Measurements from ENCODE around the gene KRT23.

GRCh38 chr17:40984226-40984625 lies 46.8 kb upstream of the KRT23 start, which contains the start of gene KRT40:
- TF ChIP-seq TAF1 (IDR thresholded peaks at IDR 0.05; ENCODE audit: low read depth) (no peak), CTCF (IDR thresholded peaks at IDR 0.05; ENCODE audit: poor library complexity, severe bottlenecking) (no peak), EZH2 (IDR thresholded peaks at IDR 0.05; ENCODE audit: borderline replicate concordance, insufficient read depth, low read length, poor library complexity, severe bottlenecking) (no peak), EP300 (conservative IDR thresholded peaks at IDR 0.05; ENCODE audit: poor library complexity, severe bottlenecking) (no peak), POLR2AphosphoS5 (IDR thresholded peaks at IDR 0.05) (no peak), REST (IDR thresholded peaks at IDR 0.05; ENCODE audit: borderline replicate concordance) (no peak), MXI1 (conservative IDR thresholded peaks at IDR 0.05; ENCODE audit: poor library complexity, severe bottlenecking) (no peak)

Measured in neural cell (in vitro differentiated cells).